ENCODE results near the gene HGD. TPM values are rescaled to one million over a fixed set of nuclear protein-coding genes. Genes with fewer than 3 reads are reported as not detected.
A peak's percentile ranks its signal among the peaks of the same experiment; 100 is the strongest.
"Not testable (repeated sequence)": the region's sequence is repeated elsewhere in the genome, so short reads cannot be mapped to it uniquely, and the experiment has no call there.

Gene HGD
- total and polyA plus RNA-seq, 12 donors: 0.32 to 2.2 (median 0.72) TPM; not detected in 1

DNA sequence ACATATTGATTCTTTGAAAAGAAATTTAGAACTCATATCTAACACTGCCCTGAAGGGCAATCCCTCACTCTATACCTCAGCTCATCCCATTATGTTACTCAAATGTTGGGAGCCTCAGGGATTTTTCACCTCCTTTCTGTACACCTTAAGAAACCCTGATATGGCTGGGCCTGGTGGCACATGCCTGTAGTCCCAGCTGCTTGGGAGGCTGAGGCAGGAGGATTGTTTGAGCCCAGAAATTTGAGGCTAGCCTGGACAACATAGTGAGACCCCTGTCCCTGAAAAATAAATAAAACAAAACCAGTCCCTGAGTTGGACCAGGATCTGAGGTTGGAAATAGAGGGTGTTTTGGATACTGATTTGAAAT is 58.3 kb downstream of the HGD start:
- Histone ChIP-seq H3K27me3 (no peaks in the 10 kb centered on the region), H3K27ac (no peak overlapping the region), H3K36me3 (replicated peaks in 1 of 2) (no peaks in the 10 kb centered on the region), H3K4me1 (replicated peaks in 1 of 2) (no peaks in the 10 kb centered on the region), H3K9me3 (replicated peaks in 1 of 3) (peaks cover 0 to 6% (median 0%) of the 10 kb centered on the region in 3 donors), H3K4me3 (no peak overlapping the region)
- intact Hi-C loops (cut with DNase I): no loop called here
- TF ChIP-seq, protein P1, sequence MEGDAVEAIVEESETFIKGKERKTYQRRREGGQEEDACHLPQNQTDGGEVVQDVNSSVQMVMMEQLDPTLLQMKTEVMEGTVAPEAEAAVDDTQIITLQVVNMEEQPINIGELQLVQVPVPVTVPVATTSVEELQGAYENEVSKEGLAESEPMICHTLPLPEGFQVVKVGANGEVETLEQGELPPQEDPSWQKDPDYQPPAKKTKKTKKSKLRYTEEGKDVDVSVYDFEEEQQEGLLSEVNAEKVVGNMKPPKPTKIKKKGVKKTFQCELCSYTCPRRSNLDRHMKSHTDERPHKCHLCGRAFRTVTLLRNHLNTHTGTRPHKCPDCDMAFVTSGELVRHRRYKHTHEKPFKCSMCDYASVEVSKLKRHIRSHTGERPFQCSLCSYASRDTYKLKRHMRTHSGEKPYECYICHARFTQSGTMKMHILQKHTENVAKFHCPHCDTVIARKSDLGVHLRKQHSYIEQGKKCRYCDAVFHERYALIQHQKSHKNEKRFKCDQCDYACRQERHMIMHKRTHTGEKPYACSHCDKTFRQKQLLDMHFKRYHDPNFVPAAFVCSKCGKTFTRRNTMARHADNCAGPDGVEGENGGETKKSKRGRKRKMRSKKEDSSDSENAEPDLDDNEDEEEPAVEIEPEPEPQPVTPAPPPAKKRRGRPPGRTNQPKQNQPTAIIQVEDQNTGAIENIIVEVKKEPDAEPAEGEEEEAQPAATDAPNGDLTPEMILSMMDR (IDR thresholded peaks at IDR 0.05): no peak
- TF ChIP-seq POLR2A (IDR thresholded peaks at IDR 0.05): no peak
- DNase-seq: no peak

DNA sequence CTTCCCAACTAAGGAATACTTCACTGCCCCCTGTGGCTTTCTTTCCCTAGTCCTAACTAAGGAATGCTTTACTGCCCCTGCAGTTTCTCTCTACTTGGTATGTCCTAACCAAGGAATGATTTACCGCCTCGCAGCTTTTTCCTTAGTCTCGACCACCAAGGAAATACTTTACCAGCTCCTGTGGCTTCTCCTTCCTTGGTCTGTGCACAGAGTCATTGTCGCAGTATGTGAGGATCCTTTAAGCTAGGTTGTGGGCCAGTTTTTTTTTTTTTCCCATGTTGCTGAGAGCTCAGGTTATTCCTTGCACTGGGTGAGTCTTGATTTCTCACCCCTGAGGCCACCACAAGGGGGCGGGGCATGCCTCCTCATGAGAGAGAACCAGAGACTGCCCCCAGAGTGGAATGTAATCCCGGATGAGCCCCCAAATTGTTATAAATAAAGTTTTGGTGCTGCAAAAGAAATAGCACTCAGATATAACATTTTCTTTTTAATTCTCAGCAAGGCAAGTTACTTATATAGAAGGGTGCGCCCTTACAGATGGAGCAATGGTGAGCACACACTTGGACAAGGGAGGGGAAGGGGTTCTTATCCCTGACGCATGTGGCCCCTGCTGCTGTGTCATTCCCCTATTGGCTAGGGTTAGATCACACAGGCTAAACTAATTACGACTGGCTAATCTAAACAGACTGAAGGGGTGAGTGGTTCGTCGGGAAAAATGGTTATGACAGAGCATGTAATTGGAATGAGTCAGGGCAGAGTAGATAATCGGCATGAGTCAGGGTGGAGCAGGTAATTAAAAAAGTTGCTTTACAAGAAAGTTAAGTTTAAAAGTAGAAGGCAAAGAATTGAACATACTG is 58.9 kb downstream of the HGD start:
- H3K9me3 ChIP-seq (replicated peaks in 1 of 3): peaks cover 0 to 6% (median 0%) of the 10 kb centered on the region in 3 donors
- no peak overlapping the region for H3K4me3 ChIP-seq
- intact Hi-C loops (cut with DNase I): no loop called here
- H3K36me3 ChIP-seq (replicated peaks in 1 of 2): no peaks in the 10 kb centered on the region
- TF ChIP-seq POLR2A (IDR thresholded peaks at IDR 0.05): no peak
- TF ChIP-seq, protein P1 (IDR thresholded peaks at IDR 0.05): peak in 3 of 6 experiments; percentile 8 to 25 (median 24)
- no peaks in the 10 kb centered on the region for H3K4me1 ChIP-seq (replicated peaks in 1 of 2)
- 77 to 86% (median 82%) methylated on average over 12 of the region's 12 CpGs for WGBS, 4 donors
- DNase-seq: peak in 3 of 7 donors; percentile 32 to 47 (median 33)
- H3K27me3 ChIP-seq: no peaks in the 10 kb centered on the region
- no peak overlapping the region for H3K27ac ChIP-seq

DNA sequence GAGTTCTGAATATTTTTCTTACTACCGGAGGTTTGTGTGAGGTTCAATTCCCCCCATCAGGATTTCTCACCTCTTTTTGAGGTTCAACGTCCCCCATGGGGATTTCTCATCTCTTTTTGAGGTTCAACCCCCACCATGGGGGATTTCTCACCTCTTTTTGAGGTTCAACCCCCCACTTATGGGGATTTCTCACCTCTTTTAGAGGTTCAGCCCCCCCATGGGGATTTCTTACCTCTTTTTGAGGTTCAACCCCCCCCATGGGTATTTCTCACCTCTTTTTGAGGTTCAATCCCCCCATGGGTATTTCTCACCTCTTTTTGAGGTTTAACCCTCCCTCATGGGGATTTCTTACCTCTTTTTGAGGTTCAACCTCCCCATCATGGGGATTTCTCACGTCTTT is 59.6 kb downstream of the HGD start:
- Histone ChIP-seq H3K4me1 (replicated peaks in 1 of 2) (no peaks in the 10 kb centered on the region), H3K4me3 (no peak overlapping the region), H3K36me3 (replicated peaks in 1 of 2) (no peaks in the 10 kb centered on the region), H3K9me3 (replicated peaks in 1 of 3) (peaks cover 0 to 6% (median 0%) of the 10 kb centered on the region in 3 donors), H3K27me3 (no peaks in the 10 kb centered on the region), H3K27ac (no peak overlapping the region)
- 82 to 91% (median 86%) methylated on average over 3 of the region's 3 CpGs for WGBS, 4 donors
- DNase-seq: no peak
- intact Hi-C loops (cut with DNase I): no loop called here
- TF ChIP-seq POLR2A (IDR thresholded peaks at IDR 0.05): no peak
- TF ChIP-seq, protein P1 (IDR thresholded peaks at IDR 0.05): no peak

DNA sequence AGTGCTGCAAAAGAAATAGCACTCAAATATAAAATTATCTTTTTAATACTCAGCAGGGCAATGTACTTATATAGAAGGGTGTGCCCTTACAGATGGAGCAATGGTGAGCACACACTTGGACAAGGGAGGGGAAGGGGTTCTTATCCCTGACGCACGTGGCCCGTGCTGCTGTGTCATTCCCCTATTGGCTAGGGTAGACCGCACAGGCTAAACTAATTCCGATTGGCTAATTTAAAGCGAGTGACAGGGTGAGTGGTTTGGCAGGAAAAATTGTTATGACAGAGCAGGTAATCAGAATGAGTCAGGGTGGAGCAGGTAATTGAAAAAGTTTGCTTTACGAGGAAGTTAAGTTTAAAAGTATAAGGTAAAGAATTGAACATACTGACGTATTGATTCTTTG is 65.3 kb downstream of the HGD start:
- intact Hi-C loops (cut with DNase I); H3K36me3 ChIP-seq (replicated peaks in 1 of 2); DNase-seq; H3K27me3 ChIP-seq; H3K4me3 ChIP-seq; H3K4me1 ChIP-seq (replicated peaks in 1 of 2); H3K9me3 ChIP-seq (replicated peaks in 1 of 3): not testable (repeated sequence)
- peak overlapping the region in 3 of 5 donors; percentile 64 to 81 (median 69) for H3K27ac ChIP-seq
- WGBS, 4 donors: 90 to 92% (median 91%) methylated on average over 8 of the region's 8 CpGs
